Renal cortex interstitium (tissue), 11 donors: ENCODE measurements around the gene SEC14L6. TPM values are rescaled to one million over a fixed set of nuclear protein-coding genes. Genes with fewer than 3 reads are reported as not detected.
"Not testable (repeated sequence)": the region's sequence is repeated elsewhere in the genome, so short reads cannot be mapped to it uniquely, and the experiment has no call there.

Experiments
- DNase-seq, 11 donors: peaks; one replicate each; pipeline ENCODE4 v3.0.0-alpha.2; 2013; ENCODE audit warnings: low read depth in 9 of 11, low spot score in 4 of 11; ENCODE audit errors: extremely low read depth in 1 of 11
- polyA plus RNA-seq, 3 donors: library from polyadenylated mRNA; unstranded; fragments of 120-200 nt; gene quantifications; one replicate each; pipeline ENCODE4 v1.2.1, GENCODE V29; 2013; ENCODE audit not compliant: insufficient read length in 3 of 3

Gene SEC14L6
- polyA plus RNA-seq, 3 donors, result 9.0 to 14.5 (median 9.0) TPM

GRCh38 chr22:30541961-30542810 is 4.4 kb downstream of the SEC14L6 start:
- DNase-seq, result peak in 4 of 11 donors; percentile 24 to 48 (median 32)

- DNase-seq, result not testable (repeated sequence)
Observed at GRCh38 chr22:30541511-30541910, 5.0 kb downstream of the SEC14L6 start.

GRCh38 chr22:30539368-30539767 is 7.2 kb downstream of the SEC14L6 start:
- no peak for DNase-seq

- DNase-seq, result no peak
Observed at GRCh38 chr22:30538280-30538679, 8.3 kb downstream of the SEC14L6 start.

- no peak for DNase-seq
Observed at GRCh38 chr22:30537083-30537731, 9.3 kb downstream of the SEC14L6 start.

- DNase-seq, result no peak
Observed at GRCh38 chr22:30535182-30535581, 11.4 kb downstream of the SEC14L6 start.

- no peak for DNase-seq
Observed at GRCh38 chr22:30531651-30532608, 14.6 kb downstream of the SEC14L6 start.

- no peak for DNase-seq
Observed at GRCh38 chr22:30526656-30527055, 19.9 kb downstream of the SEC14L6 start.

- DNase-seq, result no peak
Observed at GRCh38 chr22:30523646-30524489, 22.7 kb downstream of the SEC14L6 start.

- DNase-seq, result no peak
Observed at GRCh38 chr22:30521368-30522156, 25.0 kb downstream of the SEC14L6 start.

GRCh38 chr22:30519842-30520425 is 26.6 kb downstream of the SEC14L6 start:
- DNase-seq, result no peak

GRCh38 chr22:30516731-30517130 is 29.8 kb downstream of the SEC14L6 start:
- DNase-seq, result no peak

GRCh38 chr22:30516273-30516672 is 30.3 kb downstream of the SEC14L6 start:
- no peak for DNase-seq

GRCh38 chr22:30514252-30514651 is 32.3 kb downstream of the SEC14L6 start:
- no peak for DNase-seq

- DNase-seq, result no peak
Observed at GRCh38 chr22:30513462-30513861, 33.1 kb downstream of the SEC14L6 start.

GRCh38 chr22:30511911-30512310 is 34.6 kb downstream of the SEC14L6 start:
- DNase-seq, result no peak

- DNase-seq, result no peak
Observed at GRCh38 chr22:30511109-30511508, 35.4 kb downstream of the SEC14L6 start.
